ENCODE measurements around the gene FRMD5. TPM values are rescaled to one million over a fixed set of nuclear protein-coding genes. Genes with fewer than 3 reads are reported as not detected.
A peak's percentile ranks its signal among the peaks of the same experiment; 100 is the strongest.

Gene FRMD5
- total RNA-seq, 6 experiments from 2014 or later = not detected

- intact Hi-C loops (cut with DNase I) = no loop called here
- 8% methylated on average over 45 of the region's 46 CpGs for WGBS (ENCODE audit: insufficient coverage, low coverage, low lambda C conversion rate, missing lambda C conversion rate)
- Histone ChIP-seq H3K4me3 (peak within 1 kb of the TSS; percentile 63 to 86 (median 67)), H3K27me3 (no peaks in the 10 kb centered on the region), H3K4me1 (peaks cover 0 to 20% (median 5%) of the 10 kb centered on the region in 4 donors), H3K27ac (peak within 1 kb of the TSS; percentile 56 to 89 (median 83)), H3K36me3 (no peaks in the 10 kb centered on the region), H3K9me3 (no peaks in the 10 kb centered on the region)
- peak; percentile 95 to 97 (median 96) for ATAC-seq
- peak; percentile 94 to 96 (median 96) for DNase-seq
- TF ChIP-seq CTCF (IDR thresholded peaks at IDR 0.05) = no peak
- peak; percentile 86 for TF ChIP-seq POLR2A (IDR thresholded peaks at IDR 0.05)
These were observed 370.5 kb downstream of the FRMD5 start, which contains the start of gene MFAP1 for GRCh38 chr15:43824302-43825246. Gene MFAP1 (minus strand): TSS chr15:43824690. CDS start chr15:43824569, 121 bp downstream.

- peaks cover 0 to 16% (median 5%) of the 10 kb centered on the region in 4 donors for H3K4me1 ChIP-seq
- intact Hi-C loops (cut with DNase I) = no loop called here
- H3K27me3 ChIP-seq = no peaks in the 10 kb centered on the region
- WGBS (ENCODE audit: insufficient coverage, low coverage, low lambda C conversion rate, missing lambda C conversion rate) = 56% methylated on average over 3 of the region's 3 CpGs
- no peaks in the 10 kb centered on the region for H3K9me3 ChIP-seq
- peaks cover 0 to 8% (median 2%) of the 10 kb centered on the region in 4 donors for H3K36me3 ChIP-seq
- no peak for ATAC-seq
- no peak for DNase-seq
- H3K4me3 ChIP-seq = no peak overlapping the region
- TF ChIP-seq CTCF (IDR thresholded peaks at IDR 0.05) (no peak), POLR2A (IDR thresholded peaks at IDR 0.05) (no peak)
- H3K27ac ChIP-seq = no peak overlapping the region
These were observed 373.6 kb downstream of the FRMD5 start for GRCh38 chr15:43821505-43821904.

Small RNA genes within 50 kb of the gene (small RNA-seq; reads per million reads assigned to genes)
- 0 reads per million in 2 experiments for gene RF00019

Other genes with a start within 250 kb of the FRMD5 start
- gene GOLM2, start 93.4 kb upstream of the FRMD5 start, total RNA-seq = 10 to 100 TPM; 37.6 to 53.3 (median 47.8) TPM
- 10 to 100 TPM in 4 of 6 experiments, 1 to 10 TPM in 2; 7.6 to 26.1 (median 15.0) TPM for gene CTDSPL2, start 232.4 kb upstream of the FRMD5 start, total RNA-seq